GM12878 (cell line): ENCODE data around the gene HSPA12A. TPM values are rescaled to one million over a fixed set of nuclear protein-coding genes. Genes with fewer than 3 reads are reported as not detected.

ENCODE experiments used
- ATAC-seq: fragments of 200-7000 bp; cut with Tn5 transposase; 3 replicates; pipeline ENCODE4 v1.9.1; 2020; ENCODE audit warnings: mild to moderate bottlenecking, moderate library complexity
- BruUV-seq: library from RNA; stranded (reverse); fragments of 400-500 nt; replicated peaks from 2 replicates; lab custom pipeline; 2021; lab: Mats Ljungman, UMichigan
- CTCF ChIA-PET: fragments of 300-600 bp; sonication (Branson Sonifier 250); formaldehyde crosslinking; extraction: SDS; loops from one replicate; lab custom pipeline; 2021; ENCODE audit warnings: inconsistent platforms; lab: Yijun Ruan, JAX
- POLR2A ChIA-PET: fragments of 350-600 bp; formaldehyde crosslinking; extraction: SDS; loops from one replicate; lab custom pipeline; 2021; ENCODE audit warnings: inconsistent platforms; lab: Charles Lee
- RAD21 ChIA-PET: fragments of 300-600 bp; sonication (Branson Sonifier 250); formaldehyde crosslinking; loops from one replicate; lab custom pipeline; 2023; ENCODE audit warnings: antibody characterized with exemption; ENCODE audit not compliant: unreplicated experiment; lab: Charles Lee
- SMC1A ChIA-PET: fragments of 300-600 bp; sonication (Branson Sonifier 250); formaldehyde crosslinking; loops from one replicate; lab custom pipeline; 2023; ENCODE audit not compliant: unreplicated experiment, uncharacterized antibody; lab: Charles Lee
- DNase-seq: peaks from one replicate; pipeline ENCODE4 v3.0.0-alpha.2; 2011; ENCODE audit warnings: low read depth, low spot score
- FAIRE-seq: peaks from 3 replicates; lab custom pipeline; 2011; peaks lifted over from hg19 to GRCh38; lab: Jason Lieb, UNC
- H2AFZ ChIP-seq: 2 replicates; pipeline ENCODE4 v1.6.0; 2011; ENCODE audit warnings: low read depth, low read length, control low read depth; ENCODE audit not compliant: control insufficient read depth
- H3K27ac ChIP-seq: 2 replicates; pipeline ENCODE4 v1.5.1; 2011; ENCODE audit warnings: control low read depth; ENCODE audit not compliant: control insufficient read depth, insufficient read depth
- H3K27me3 ChIP-seq, 2 experiments: replicated peaks in 1 of 2; 2 replicates each; pipeline versions ENCODE4 v1.6.0 to v1.6.1; 2011; ENCODE audit warnings: low read length in 1 of 2; ENCODE audit not compliant: control insufficient read depth in 2 of 2, insufficient read depth in 2 of 2
- H3K36me3 ChIP-seq, 2 experiments: 2 replicates each; pipeline ENCODE4 v1.5.1; 2011; ENCODE audit warnings: low read length in 1 of 2; ENCODE audit not compliant: control insufficient read depth in 2 of 2, insufficient read depth in 2 of 2
- H3K4me1 ChIP-seq: 2 replicates; pipeline ENCODE4 v1.6.1; 2011; ENCODE audit warnings: mild to moderate bottlenecking, low read length, moderate library complexity, mixed read lengths; ENCODE audit not compliant: control insufficient read depth, insufficient read depth
- H3K4me2 ChIP-seq: 2 replicates; pipeline ENCODE4 v1.6.0; 2011; ENCODE audit warnings: control low read depth; ENCODE audit not compliant: control insufficient read depth, insufficient read depth
- H3K4me3 ChIP-seq: fragments of 200-600 bp; sonication (generic); 2 replicates; pipeline ENCODE4 v1.5.1; 2016
- H3K79me2 ChIP-seq: 2 replicates; pipeline ENCODE4 v1.6.0; 2011; ENCODE audit warnings: low read length; ENCODE audit not compliant: control insufficient read depth, insufficient read depth
- H3K9ac ChIP-seq: 2 replicates; pipeline ENCODE4 v1.8.0; 2011; ENCODE audit warnings: low read length, control low read depth, mixed read lengths; ENCODE audit not compliant: control insufficient read depth, insufficient read depth
- H3K9me3 ChIP-seq: replicated peaks from 3 replicates; pipeline ENCODE4 v1.5.1; 2011; ENCODE audit warnings: mild to moderate bottlenecking, low read length; ENCODE audit not compliant: control insufficient read depth, insufficient read depth
- H4K20me1 ChIP-seq: 2 replicates; pipeline ENCODE4 v1.6.0; 2011; ENCODE audit not compliant: control insufficient read depth, insufficient read depth
- BACH1 ChIP-seq: fragments of 450-650 bp; IDR thresholded peaks from 2 replicates; pipeline ENCODE4 v1.6.1; 2017; ENCODE audit warnings: mild to moderate bottlenecking, borderline replicate concordance
- BMI1 ChIP-seq: fragments of 450-650 bp; IDR thresholded peaks from 2 replicates; pipeline ENCODE4 v1.6.1; 2016; ENCODE audit warnings: mild to moderate bottlenecking, moderate library complexity, borderline replicate concordance
- ESRRA ChIP-seq: IDR thresholded peaks from 2 replicates; pipeline ENCODE4 v1.6.1; 2012; ENCODE audit warnings: mild to moderate bottlenecking, low read length, improper control_type of control experiment
- LARP7 ChIP-seq: fragments of 450-650 bp; IDR thresholded peaks from 2 replicates; pipeline ENCODE4 v1.6.1; 2017; ENCODE audit warnings: mild to moderate bottlenecking
- MEF2B ChIP-seq: fragments of 450-650 bp; IDR thresholded peaks from 2 replicates; pipeline ENCODE4 v1.6.1; 2018; ENCODE audit warnings: mild to moderate bottlenecking, moderate library complexity; ENCODE audit not compliant: partially characterized antibody, poor library complexity, severe bottlenecking
- MYB ChIP-seq: fragments of 150-350 bp; IDR thresholded peaks from 2 replicates; pipeline ENCODE4 v1.6.1; 2014; ENCODE audit warnings: mild to moderate bottlenecking, low read depth, low read length, borderline replicate concordance
- NFIC ChIP-seq: IDR thresholded peaks from 2 replicates; pipeline ENCODE4 v1.6.1; 2012; ENCODE audit warnings: low read depth, mild to moderate bottlenecking, inconsistent platforms, low read length, moderate library complexity
- NR2C2 ChIP-seq: IDR thresholded peaks from 2 replicates; pipeline ENCODE4 v1.6.1; 2011; ENCODE audit warnings: borderline replicate concordance, low read depth; ENCODE audit not compliant: control insufficient read depth, insufficient read length
- NR2F1 ChIP-seq: fragments of 450-650 bp; conservative IDR thresholded peaks from 2 replicates; pipeline ENCODE4 v1.6.1; 2017; ENCODE audit warnings: mild to moderate bottlenecking
- PAX5 ChIP-seq: IDR thresholded peaks from 2 replicates; pipeline ENCODE4 v1.6.1; 2011; ENCODE audit warnings: low read depth, low read length, borderline replicate concordance
- RELA ChIP-seq: fragments of 450-650 bp; IDR thresholded peaks from 2 replicates; pipeline ENCODE4 v1.8.0; 2014; ENCODE audit warnings: borderline replicate concordance; ENCODE audit not compliant: partially characterized antibody
- ZZZ3 ChIP-seq: IDR thresholded peaks from 2 replicates; pipeline ENCODE4 v1.6.1; 2011; ENCODE audit warnings: low read depth; ENCODE audit not compliant: control insufficient read depth, insufficient read length
- WGBS: methylation state at CpG from one replicate; pipeline ENCODE4 v1.1.6; 2016; ENCODE audit warnings: low lambda C conversion rate; ENCODE audit not compliant: insufficient replicate concordance, insufficient coverage; ENCODE audit errors: missing lambda C conversion rate; 5-methylcytosine and 5-hydroxymethylcytosine counted together
- in situ Hi-C: fragments of 300-500 bp; cut with MboI; formaldehyde crosslinking; loops from 9 replicates; pipeline ENCODE4 v1.14.3; 2018; ENCODE audit warnings: mixed read lengths
- intact Hi-C: fragments of 100-400 bp; cut with micrococcal nuclease; formaldehyde crosslinking; loops from one replicate; pipeline ENCODE4 v1.14.2; 2022; ENCODE audit not compliant: unreplicated experiment
- polyA plus RNA-seq, 11 experiments: library from polyadenylated mRNA; depleted of rRNA in 4 of 11; unstranded in 6 of 11; stranded (reverse) in 5 of 11; fragments of >200 nt; fragmentation: Nextera tagmentation in 4 of 11; fragmentation: Illumina TruSeq in 1 of 11; extraction: Ambion mirVana in 4 of 11; extraction: Trizol in 1 of 11; gene quantifications; 1 replicate in 1 of 11; 2 replicates in 10 of 11; pipeline versions ENCODE4 v1.2.1 to v1.2.3, GENCODE V29; 2011 to 2016; ENCODE audit warnings: inconsistent platforms in 2 of 11, missing spikeins in 2 of 11, low read depth in 1 of 11
- total RNA-seq, 4 experiments: library from RNA; depleted of rRNA in 3 of 4; stranded (reverse); fragments of >200 nt in 3 of 4; fragmentation: Illumina TruSeq in 1 of 4; extraction: Trizol in 1 of 4; gene quantifications; 2 replicates each; pipeline versions ENCODE4 v1.2.1 to v1.2.3, GENCODE V29; 2013 to 2021
- TF ChIP-seq, protein P1 (sequence below): IDR thresholded peaks from 2 replicates; pipeline ENCODE4 v1.6.1; 2012; ENCODE audit warnings: low read depth, low read length, improper control_type of control experiment
- TF ChIP-seq, protein P2 (sequence below): fragments of 450-650 bp; IDR thresholded peaks from 2 replicates; pipeline ENCODE4 v1.6.1; 2017; ENCODE audit warnings: mild to moderate bottlenecking
- TF ChIP-seq, protein P3 (sequence below): fragments of 450-650 bp; formaldehyde crosslinking; IDR thresholded peaks from 2 replicates; pipeline ENCODE4 v1.5.0; 2022; ENCODE audit warnings: mild to moderate bottlenecking, missing genetic modification characterization
- TF ChIP-seq, protein P4 (sequence below): fragments of 450-650 bp; IDR thresholded peaks from 2 replicates; pipeline ENCODE4 v1.6.1; 2017; ENCODE audit warnings: antibody characterized with exemption, mild to moderate bottlenecking, moderate library complexity

The HSPA12A gene
- total and polyA plus RNA-seq, 10 of the 15 experiments (the other 5 are each of a cell fraction or from before 2014, with no cell fraction given) = 0.90 to 20.2 (median 2.8) TPM

DNA sequence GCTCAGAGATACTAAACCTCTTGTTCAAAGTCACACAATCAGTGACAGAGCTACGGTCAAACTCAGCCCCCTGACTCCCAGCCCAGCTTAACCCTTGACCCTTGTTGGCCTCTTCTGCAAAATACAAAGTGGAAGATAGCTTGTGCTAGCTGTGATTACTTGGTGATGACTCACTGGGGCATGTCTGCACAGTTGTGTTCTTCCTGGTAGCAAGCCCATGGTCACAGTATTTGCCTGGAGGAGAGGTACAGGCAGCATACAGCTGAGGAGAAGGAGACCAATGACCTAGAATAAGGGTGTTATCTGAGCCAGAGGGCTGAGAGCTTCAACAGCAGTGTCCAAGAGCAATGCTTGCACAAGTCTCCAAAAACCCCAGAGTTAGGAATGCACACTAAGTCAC, 5.7 kb upstream of the HSPA12A start:
- no TSS peak for BruUV-seq
- in situ Hi-C loops = no loop called here
- ChIA-PET POLR2A (no interaction called here), SMC1A (no interaction called here), CTCF (no interaction called here), RAD21 (no interaction called here)
- no peak overlapping the region for H3K27ac ChIP-seq
- no peak for DNase-seq
- no peaks in the 10 kb centered on the region for H3K4me1 ChIP-seq
- H4K20me1 ChIP-seq = no peaks in the 10 kb centered on the region
- no peaks in the 10 kb centered on the region; a peak in 2 of 4 replicates for H3K27me3 ChIP-seq
- H3K4me3 ChIP-seq = no peak overlapping the region
- no peak overlapping the region for H3K4me2 ChIP-seq
- no peak overlapping the region for H3K9ac ChIP-seq
- H2AFZ ChIP-seq = no peak overlapping the region
- intact Hi-C loops = no loop called here
- ATAC-seq = no peak
- H3K9me3 ChIP-seq = no peaks in the 10 kb centered on the region
- H3K36me3 ChIP-seq = no peaks in the 10 kb centered on the region
- H3K79me2 ChIP-seq = no peaks in the 10 kb centered on the region
- FAIRE-seq = no peak
- 57% methylated on average over 1 of the region's 1 CpG for WGBS
- no peak for TF ChIP-seq BMI1
- TF ChIP-seq NR2C2 = no peak
- no peak for TF ChIP-seq NFIC
- TF ChIP-seq, protein P1, sequence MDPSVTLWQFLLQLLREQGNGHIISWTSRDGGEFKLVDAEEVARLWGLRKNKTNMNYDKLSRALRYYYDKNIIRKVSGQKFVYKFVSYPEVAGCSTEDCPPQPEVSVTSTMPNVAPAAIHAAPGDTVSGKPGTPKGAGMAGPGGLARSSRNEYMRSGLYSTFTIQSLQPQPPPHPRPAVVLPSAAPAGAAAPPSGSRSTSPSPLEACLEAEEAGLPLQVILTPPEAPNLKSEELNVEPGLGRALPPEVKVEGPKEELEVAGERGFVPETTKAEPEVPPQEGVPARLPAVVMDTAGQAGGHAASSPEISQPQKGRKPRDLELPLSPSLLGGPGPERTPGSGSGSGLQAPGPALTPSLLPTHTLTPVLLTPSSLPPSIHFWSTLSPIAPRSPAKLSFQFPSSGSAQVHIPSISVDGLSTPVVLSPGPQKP = no peak
- TF ChIP-seq, protein P2, sequence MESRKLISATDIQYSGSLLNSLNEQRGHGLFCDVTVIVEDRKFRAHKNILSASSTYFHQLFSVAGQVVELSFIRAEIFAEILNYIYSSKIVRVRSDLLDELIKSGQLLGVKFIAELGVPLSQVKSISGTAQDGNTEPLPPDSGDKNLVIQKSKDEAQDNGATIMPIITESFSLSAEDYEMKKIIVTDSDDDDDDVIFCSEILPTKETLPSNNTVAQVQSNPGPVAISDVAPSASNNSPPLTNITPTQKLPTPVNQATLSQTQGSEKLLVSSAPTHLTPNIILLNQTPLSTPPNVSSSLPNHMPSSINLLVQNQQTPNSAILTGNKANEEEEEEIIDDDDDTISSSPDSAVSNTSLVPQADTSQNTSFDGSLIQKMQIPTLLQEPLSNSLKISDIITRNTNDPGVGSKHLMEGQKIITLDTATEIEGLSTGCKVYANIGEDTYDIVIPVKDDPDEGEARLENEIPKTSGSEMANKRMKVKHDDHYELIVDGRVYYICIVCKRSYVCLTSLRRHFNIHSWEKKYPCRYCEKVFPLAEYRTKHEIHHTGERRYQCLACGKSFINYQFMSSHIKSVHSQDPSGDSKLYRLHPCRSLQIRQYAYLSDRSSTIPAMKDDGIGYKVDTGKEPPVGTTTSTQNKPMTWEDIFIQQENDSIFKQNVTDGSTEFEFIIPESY = no peak
- no peak for TF ChIP-seq ZZZ3
- TF ChIP-seq, protein P3, sequence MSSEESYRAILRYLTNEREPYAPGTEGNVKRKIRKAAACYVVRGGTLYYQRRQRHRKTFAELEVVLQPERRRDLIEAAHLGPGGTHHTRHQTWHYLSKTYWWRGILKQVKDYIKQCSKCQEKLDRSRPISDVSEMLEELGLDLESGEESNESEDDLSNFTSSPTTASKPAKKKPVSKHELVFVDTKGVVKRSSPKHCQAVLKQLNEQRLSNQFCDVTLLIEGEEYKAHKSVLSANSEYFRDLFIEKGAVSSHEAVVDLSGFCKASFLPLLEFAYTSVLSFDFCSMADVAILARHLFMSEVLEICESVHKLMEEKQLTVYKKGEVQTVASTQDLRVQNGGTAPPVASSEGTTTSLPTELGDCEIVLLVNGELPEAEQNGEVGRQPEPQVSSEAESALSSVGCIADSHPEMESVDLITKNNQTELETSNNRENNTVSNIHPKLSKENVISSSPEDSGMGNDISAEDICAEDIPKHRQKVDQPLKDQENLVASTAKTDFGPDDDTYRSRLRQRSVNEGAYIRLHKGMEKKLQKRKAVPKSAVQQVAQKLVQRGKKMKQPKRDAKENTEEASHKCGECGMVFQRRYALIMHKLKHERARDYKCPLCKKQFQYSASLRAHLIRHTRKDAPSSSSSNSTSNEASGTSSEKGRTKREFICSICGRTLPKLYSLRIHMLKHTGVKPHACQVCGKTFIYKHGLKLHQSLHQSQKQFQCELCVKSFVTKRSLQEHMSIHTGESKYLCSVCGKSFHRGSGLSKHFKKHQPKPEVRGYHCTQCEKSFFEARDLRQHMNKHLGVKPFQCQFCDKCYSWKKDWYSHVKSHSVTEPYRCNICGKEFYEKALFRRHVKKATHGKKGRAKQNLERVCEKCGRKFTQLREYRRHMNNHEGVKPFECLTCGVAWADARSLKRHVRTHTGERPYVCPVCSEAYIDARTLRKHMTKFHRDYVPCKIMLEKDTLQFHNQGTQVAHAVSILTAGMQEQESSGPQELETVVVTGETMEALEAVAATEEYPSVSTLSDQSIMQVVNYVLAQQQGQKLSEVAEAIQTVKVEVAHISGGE (CRISPR knock-in tag) = no peak
- TF ChIP-seq BACH1 = no peak
- TF ChIP-seq PAX5 = no peak
- no peak for TF ChIP-seq NR2F1
- no peak for TF ChIP-seq MEF2B
- TF ChIP-seq, protein P4, sequence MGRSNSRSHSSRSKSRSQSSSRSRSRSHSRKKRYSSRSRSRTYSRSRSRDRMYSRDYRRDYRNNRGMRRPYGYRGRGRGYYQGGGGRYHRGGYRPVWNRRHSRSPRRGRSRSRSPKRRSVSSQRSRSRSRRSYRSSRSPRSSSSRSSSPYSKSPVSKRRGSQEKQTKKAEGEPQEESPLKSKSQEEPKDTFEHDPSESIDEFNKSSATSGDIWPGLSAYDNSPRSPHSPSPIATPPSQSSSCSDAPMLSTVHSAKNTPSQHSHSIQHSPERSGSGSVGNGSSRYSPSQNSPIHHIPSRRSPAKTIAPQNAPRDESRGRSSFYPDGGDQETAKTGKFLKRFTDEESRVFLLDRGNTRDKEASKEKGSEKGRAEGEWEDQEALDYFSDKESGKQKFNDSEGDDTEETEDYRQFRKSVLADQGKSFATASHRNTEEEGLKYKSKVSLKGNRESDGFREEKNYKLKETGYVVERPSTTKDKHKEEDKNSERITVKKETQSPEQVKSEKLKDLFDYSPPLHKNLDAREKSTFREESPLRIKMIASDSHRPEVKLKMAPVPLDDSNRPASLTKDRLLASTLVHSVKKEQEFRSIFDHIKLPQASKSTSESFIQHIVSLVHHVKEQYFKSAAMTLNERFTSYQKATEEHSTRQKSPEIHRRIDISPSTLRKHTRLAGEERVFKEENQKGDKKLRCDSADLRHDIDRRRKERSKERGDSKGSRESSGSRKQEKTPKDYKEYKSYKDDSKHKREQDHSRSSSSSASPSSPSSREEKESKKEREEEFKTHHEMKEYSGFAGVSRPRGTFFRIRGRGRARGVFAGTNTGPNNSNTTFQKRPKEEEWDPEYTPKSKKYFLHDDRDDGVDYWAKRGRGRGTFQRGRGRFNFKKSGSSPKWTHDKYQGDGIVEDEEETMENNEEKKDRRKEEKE = no peak
- TF ChIP-seq RELA = no peak
- no peak for TF ChIP-seq LARP7
- no peak for TF ChIP-seq MYB
- TF ChIP-seq ESRRA = no peak
